CD4-positive, alpha-beta T cell (primary cell): Measurements from ENCODE around the gene LTBP4. TPM values are rescaled to one million over a fixed set of nuclear protein-coding genes. Genes with fewer than 3 reads are reported as not detected.

Experiments used
- ATAC-seq: fragments of 200-7000 bp; cut with Tn5 transposase; one replicate; pipeline ENCODE4 v1.10.0; 2022; ENCODE audit warnings: mild to moderate bottlenecking; ENCODE audit not compliant: poor library complexity
- CTCF ChIA-PET: fragments of 350-600 bp; sonication (Branson Sonifier 250); formaldehyde crosslinking; loops from one replicate; lab custom pipeline; 2021; ENCODE audit warnings: antibody characterized with exemption, inconsistent platforms; lab: Charles Lee
- POLR2A ChIA-PET: fragments of 350-600 bp; sonication (Branson Sonifier 250); formaldehyde crosslinking; loops from one replicate; lab custom pipeline; 2021; ENCODE audit warnings: antibody characterized with exemption, inconsistent platforms; lab: Charles Lee
- DNase-seq, 14 experiments: peaks; one replicate each; pipeline ENCODE4 v3.0.0-alpha.2; 2013 to 2020; ENCODE audit warnings: mixed read lengths in 2 of 14
- H3K27ac ChIP-seq, 2 donors: one replicate each; pipeline versions ENCODE4 v1.5.1 to v1.7.0; 2013; ENCODE audit warnings: low read length in 2 of 2, low read depth in 1 of 2, mild to moderate bottlenecking in 1 of 2
- H3K27me3 ChIP-seq, 2 experiments: 1 replicate in 1 of 2; 2 replicates in 1 of 2; pipeline versions ENCODE4 v1.6.1 to v1.7.0; 2013; ENCODE audit warnings: low read length in 2 of 2, control low read depth in 1 of 2, mild to moderate bottlenecking in 1 of 2, moderate library complexity in 1 of 2; ENCODE audit not compliant: insufficient read depth in 2 of 2, control insufficient read depth in 1 of 2
- H3K36me3 ChIP-seq: one replicate; pipeline ENCODE4 v1.6.1; 2013; ENCODE audit warnings: low read length, control low read depth; ENCODE audit not compliant: insufficient read depth
- H3K4me1 ChIP-seq: one replicate; pipeline ENCODE4 v1.6.1; 2013; ENCODE audit warnings: low read length, control low read depth; ENCODE audit not compliant: insufficient read depth
- H3K4me3 ChIP-seq: one replicate; pipeline ENCODE4 v1.5.1; 2013; ENCODE audit warnings: mild to moderate bottlenecking, low read length, moderate library complexity
- H3K9me3 ChIP-seq, 2 experiments: 1 replicate in 1 of 2; 2 replicates in 1 of 2; pipeline versions ENCODE4 v1.6.1 to v1.7.0; 2013; ENCODE audit warnings: low read length in 2 of 2, mild to moderate bottlenecking in 2 of 2, control low read depth in 1 of 2, moderate library complexity in 1 of 2; ENCODE audit not compliant: control insufficient read depth in 1 of 2, insufficient read depth in 1 of 2
- H3K27ac Mint-ChIP-seq: one replicate; pipeline ENCODE4 v1.8.0; 2020; ENCODE audit warnings: mixed read lengths
- H3K27me3 Mint-ChIP-seq: one replicate; pipeline ENCODE4 v1.8.0; 2021; ENCODE audit warnings: mixed read lengths
- H3K36me3 Mint-ChIP-seq: one replicate; pipeline ENCODE4 v1.8.0; 2021; ENCODE audit warnings: low read depth, mixed read lengths
- H3K4me1 Mint-ChIP-seq: one replicate; pipeline ENCODE4 v1.8.0; 2021; ENCODE audit warnings: low read depth, mixed read lengths
- H3K4me3 Mint-ChIP-seq: one replicate; pipeline ENCODE4 v1.8.0; 2020; ENCODE audit warnings: mild to moderate bottlenecking, mixed read lengths
- H3K9me3 Mint-ChIP-seq: one replicate; pipeline ENCODE4 v1.8.0; 2020; ENCODE audit warnings: mixed read lengths
- intact Hi-C, 2 experiments: fragments of 100-400 bp; cut with DNase I in 1 of 2; cut with micrococcal nuclease in 1 of 2; formaldehyde crosslinking; loops; one replicate each; pipeline versions ENCODE4 v1.15.1 to v1.9.0; 2023 to 2025; cut with DNase I, micrococcal nuclease
- total RNA-seq, 174 experiments: library from RNA in 2 of 174; stranded (reverse) in 2 of 174; gene quantifications; one replicate each; pipeline ENCODE4 v1.2.3 and lab custom pipeline; 2021 to 2026
- TF ChIP-seq, protein P1 (sequence below): fragments of 200-600 bp; IDR thresholded peaks from one replicate; pipeline ENCODE4 v1.8.0; 2022; ENCODE audit warnings: antibody characterized with exemption, mild to moderate bottlenecking

Gene LTBP4
- total RNA-seq, 2 experiments from 2014 or later: 116 to 134 TPM

DNA sequence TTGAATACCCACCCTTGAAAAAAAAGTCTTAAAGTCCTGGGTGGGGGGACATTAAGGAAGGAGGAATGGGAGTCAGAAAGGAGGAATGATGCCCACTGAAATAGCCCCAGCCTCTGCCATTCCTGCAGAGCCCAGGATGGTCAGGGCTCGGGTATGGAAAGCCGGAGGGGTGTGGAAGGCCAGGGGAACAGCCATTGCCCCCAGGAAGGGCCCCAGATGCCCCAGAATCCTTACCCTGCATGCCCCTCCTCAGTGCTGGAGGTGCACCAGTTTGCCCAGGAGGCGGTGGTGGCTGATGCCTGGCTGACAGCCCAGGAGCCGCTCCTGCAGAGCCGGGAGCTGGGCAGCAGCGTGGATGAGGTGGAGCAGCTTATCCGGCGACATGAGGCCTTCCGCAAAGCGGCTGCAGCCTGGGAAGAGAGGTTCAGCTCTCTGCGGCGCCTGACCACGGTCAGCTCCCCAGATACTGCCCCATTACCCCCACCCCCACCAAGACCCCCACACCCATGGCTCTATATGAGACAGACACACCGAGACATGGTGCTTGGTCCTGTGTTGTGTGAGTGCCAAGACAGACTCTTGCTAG lies 35.2 kb upstream of the LTBP4 start:
- intact Hi-C loops: loop anchor here in 1 of 2 experiments (5.0 kb wide), 1 partner anchor 36 kb away; the partner anchor contains the start of gene LTBP4
- Histone ChIP-seq H3K36me3 (no peaks in the 10 kb centered on the region), H3K9me3 (peaks cover 0 to 8% of the 10 kb centered on the region in 2 experiments), H3K27ac (no peak overlapping the region), H3K4me1 (peaks cover 26% of the 10 kb centered on the region), H3K27me3 (peaks cover 32 to 45% of the 10 kb centered on the region in 2 experiments), H3K4me3 (no peak overlapping the region)
- DNase-seq: no peak
- Mint-ChIP-seq H3K9me3 (peaks cover 2% of the 10 kb centered on the region), H3K4me1 (peaks cover 21% of the 10 kb centered on the region), H3K27ac (no peak overlapping the region), H3K27me3 (peaks cover 59% of the 10 kb centered on the region), H3K36me3 (no peaks in the 10 kb centered on the region), H3K4me3 (no peak overlapping the region)
- ChIA-PET CTCF (interaction anchor here (0.7 kb wide), 1 partner anchor 1172 kb away, joined by 3 read pairs; no protein-coding TSS in a partner anchor), POLR2A (no interaction called here)
- ATAC-seq: no peak
- TF ChIP-seq, protein P1, sequence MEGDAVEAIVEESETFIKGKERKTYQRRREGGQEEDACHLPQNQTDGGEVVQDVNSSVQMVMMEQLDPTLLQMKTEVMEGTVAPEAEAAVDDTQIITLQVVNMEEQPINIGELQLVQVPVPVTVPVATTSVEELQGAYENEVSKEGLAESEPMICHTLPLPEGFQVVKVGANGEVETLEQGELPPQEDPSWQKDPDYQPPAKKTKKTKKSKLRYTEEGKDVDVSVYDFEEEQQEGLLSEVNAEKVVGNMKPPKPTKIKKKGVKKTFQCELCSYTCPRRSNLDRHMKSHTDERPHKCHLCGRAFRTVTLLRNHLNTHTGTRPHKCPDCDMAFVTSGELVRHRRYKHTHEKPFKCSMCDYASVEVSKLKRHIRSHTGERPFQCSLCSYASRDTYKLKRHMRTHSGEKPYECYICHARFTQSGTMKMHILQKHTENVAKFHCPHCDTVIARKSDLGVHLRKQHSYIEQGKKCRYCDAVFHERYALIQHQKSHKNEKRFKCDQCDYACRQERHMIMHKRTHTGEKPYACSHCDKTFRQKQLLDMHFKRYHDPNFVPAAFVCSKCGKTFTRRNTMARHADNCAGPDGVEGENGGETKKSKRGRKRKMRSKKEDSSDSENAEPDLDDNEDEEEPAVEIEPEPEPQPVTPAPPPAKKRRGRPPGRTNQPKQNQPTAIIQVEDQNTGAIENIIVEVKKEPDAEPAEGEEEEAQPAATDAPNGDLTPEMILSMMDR: no peak

DNA sequence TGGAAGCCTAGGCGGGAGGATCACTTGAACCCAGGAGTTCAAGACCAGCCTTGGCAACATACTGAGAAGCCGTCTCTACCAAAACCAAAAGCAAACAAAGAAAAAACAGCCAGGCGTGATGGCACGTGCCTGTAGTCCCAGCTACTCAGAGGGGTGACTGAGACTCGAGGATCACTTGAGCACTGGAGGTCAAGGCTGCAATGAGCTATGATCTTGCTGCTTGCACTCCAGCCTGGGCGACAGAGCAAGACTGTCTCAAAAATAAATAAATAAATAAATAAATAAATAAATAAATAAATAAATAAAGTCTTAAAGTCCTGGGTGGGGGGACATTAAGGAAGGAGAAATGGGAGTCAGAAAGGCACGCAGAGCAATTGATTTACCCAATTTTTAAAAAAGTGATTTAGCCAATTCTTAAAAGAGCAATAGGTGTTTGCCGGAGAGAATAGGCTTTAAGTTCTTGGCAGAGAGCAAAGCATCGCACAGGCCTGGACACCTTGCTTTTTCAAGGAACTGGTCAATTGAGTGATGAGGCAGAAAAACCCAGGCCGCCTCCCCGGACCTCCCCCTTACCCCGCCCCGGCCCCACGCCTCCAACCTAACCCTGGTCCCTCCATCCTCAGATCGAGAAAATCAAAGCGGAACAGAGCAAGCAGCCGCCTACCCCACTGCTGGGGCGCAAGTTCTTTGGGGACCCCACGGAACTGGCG lies 34.0 kb upstream of the LTBP4 start:
- Histone ChIP-seq H3K27me3 (peaks cover 29 to 37% of the 10 kb centered on the region in 2 experiments), H3K27ac (no peak overlapping the region), H3K9me3 (peaks cover 0 to 8% of the 10 kb centered on the region in 2 experiments), H3K4me3 (no peak overlapping the region), H3K36me3 (no peaks in the 10 kb centered on the region), H3K4me1 (peaks cover 32% of the 10 kb centered on the region)
- peaks cover 2% of the 10 kb centered on the region for H3K9me3 Mint-ChIP-seq
- intact Hi-C loops: loop anchor here in 1 of 2 experiments (5.0 kb wide), 1 partner anchor 35 kb away; the partner anchor contains the start of gene LTBP4
- ChIA-PET POLR2A (no interaction called here), CTCF (interaction anchor here (0.7 kb wide), 1 partner anchor 1170 kb away, joined by 3 read pairs; no protein-coding TSS in a partner anchor)
- ATAC-seq (no peak), DNase-seq (peak in 1 of 14 experiments; percentile 9)
- H3K4me3 Mint-ChIP-seq: no peak overlapping the region
- no peak overlapping the region for H3K27ac Mint-ChIP-seq
- peaks cover 52% of the 10 kb centered on the region for H3K27me3 Mint-ChIP-seq
- TF ChIP-seq, protein P1: no peak
- peaks cover 22% of the 10 kb centered on the region for H3K4me1 Mint-ChIP-seq
- no peaks in the 10 kb centered on the region for H3K36me3 Mint-ChIP-seq

DNA sequence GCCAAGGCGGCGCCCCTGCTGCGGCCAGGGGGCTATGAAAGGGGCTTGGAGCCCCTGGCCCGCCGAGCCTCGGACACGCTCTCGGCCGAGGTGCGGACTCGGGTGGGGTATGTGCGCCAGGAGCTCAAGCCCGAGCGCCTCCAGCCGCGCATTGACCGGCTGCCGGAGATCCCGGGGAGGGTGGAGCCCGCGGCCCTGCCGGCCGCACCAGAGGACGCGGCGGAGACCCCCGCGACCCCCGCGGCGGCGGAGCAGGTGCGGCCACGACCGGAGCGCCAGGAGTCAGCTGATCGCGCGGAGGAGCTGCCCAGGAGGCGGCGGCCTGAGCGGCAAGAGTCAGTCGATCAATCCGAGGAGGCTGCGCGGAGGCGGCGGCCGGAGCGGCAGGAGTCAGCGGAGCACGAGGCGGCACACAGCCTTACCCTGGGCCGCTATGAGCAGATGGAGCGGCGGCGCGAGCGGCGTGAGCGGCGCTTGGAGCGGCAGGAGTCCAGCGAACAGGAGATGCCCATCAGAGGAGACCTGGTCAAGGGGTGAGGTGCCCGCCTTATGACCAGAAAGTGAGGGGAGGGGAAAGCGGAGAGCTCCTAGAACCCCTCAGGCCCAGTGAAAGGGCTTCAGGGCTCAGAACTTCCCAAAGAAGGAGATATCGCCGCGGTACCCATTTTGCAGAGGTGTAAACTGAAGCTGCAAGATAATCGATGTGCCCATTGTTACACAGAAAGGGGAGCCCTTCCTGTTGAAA lies 33.2 kb upstream of the LTBP4 start:
- Histone ChIP-seq H3K36me3 (no peaks in the 10 kb centered on the region), H3K4me3 (no peak overlapping the region), H3K27ac (no peak overlapping the region), H3K4me1 (peaks cover 32% of the 10 kb centered on the region), H3K9me3 (peaks cover 0 to 8% of the 10 kb centered on the region in 2 experiments), H3K27me3 (peaks cover 29 to 33% of the 10 kb centered on the region in 2 experiments)
- ChIA-PET POLR2A (interaction anchor here (0.6 kb wide), 1 partner anchor 397 kb away, joined by 3 read pairs; no protein-coding TSS in a partner anchor), CTCF (interaction anchor here (1.0 kb wide), 1 partner anchor 67 kb away, joined by 3 read pairs; no protein-coding TSS in a partner anchor)
- intact Hi-C loops: loop anchor here in 1 of 2 experiments (5.0 kb wide), 1 partner anchor 34 kb away; the partner anchor contains the start of gene LTBP4
- DNase-seq (no peak), ATAC-seq (no peak)
- Mint-ChIP-seq H3K27ac (no peak overlapping the region), H3K9me3 (peaks cover 2% of the 10 kb centered on the region), H3K4me1 (peaks cover 22% of the 10 kb centered on the region), H3K27me3 (peaks cover 52% of the 10 kb centered on the region), H3K36me3 (no peaks in the 10 kb centered on the region), H3K4me3 (no peak overlapping the region)
- TF ChIP-seq, protein P1: no peak
